GM18520 (cell line): Measurements from ENCODE around the gene PPIG.
"Not testable (repeated sequence)": the region's sequence is repeated elsewhere in the genome, so short reads cannot be mapped to it uniquely, and the experiment has no call there.

Source experiments
- ATAC-seq: cut with Tn5 transposase; IDR thresholded peaks from one replicate; pipeline ENCODE4 v1.9.1; 2021; ENCODE audit not compliant: unreplicated experiment

The PPIG gene

GRCh38 chr2:169590804-169591203 is 6.7 kb downstream of the PPIG start:
- ATAC-seq: no peak

GRCh38 chr2:169596546-169596945 is 12.4 kb downstream of the PPIG start:
- ATAC-seq: not testable (repeated sequence)

- ATAC-seq: no peak
Observed at GRCh38 chr2:169598982-169599381, 14.8 kb downstream of the PPIG start.

- ATAC-seq: no peak
Observed at GRCh38 chr2:169599568-169599967, 15.4 kb downstream of the PPIG start.

GRCh38 chr2:169609264-169609663 is 25.1 kb downstream of the PPIG start:
- no peak for ATAC-seq

GRCh38 chr2:169613876-169614275 is 29.7 kb downstream of the PPIG start:
- ATAC-seq: no peak

- not testable (repeated sequence) for ATAC-seq
Observed at GRCh38 chr2:169615982-169616381, 31.8 kb downstream of the PPIG start.

GRCh38 chr2:169619946-169620345 is 35.8 kb downstream of the PPIG start:
- no peak for ATAC-seq

- no peak for ATAC-seq
Observed at GRCh38 chr2:169620509-169620908, 36.4 kb downstream of the PPIG start.

GRCh38 chr2:169623235-169623634 is 39.1 kb downstream of the PPIG start:
- ATAC-seq: no peak

- no peak for ATAC-seq
Observed at GRCh38 chr2:169625781-169626180, 41.6 kb downstream of the PPIG start.

GRCh38 chr2:169636440-169637097 is 52.4 kb downstream of the PPIG start:
- ATAC-seq: no peak

- no peak for ATAC-seq
Observed at GRCh38 chr2:169637620-169638019, 53.5 kb downstream of the PPIG start.

- ATAC-seq: no peak
Observed at GRCh38 chr2:169640104-169640503, 56.0 kb downstream of the PPIG start.

GRCh38 chr2:169641464-169641863 is 57.3 kb downstream of the PPIG start:
- no peak for ATAC-seq

GRCh38 chr2:169644173-169644572 is 60.0 kb downstream of the PPIG start:
- no peak for ATAC-seq

- ATAC-seq: no peak
Observed at GRCh38 chr2:169647496-169647895, 63.3 kb downstream of the PPIG start.

GRCh38 chr2:169649278-169649677 is 65.1 kb downstream of the PPIG start:
- no peak for ATAC-seq

- no peak for ATAC-seq
Observed at GRCh38 chr2:169653636-169654035, 69.5 kb downstream of the PPIG start.

GRCh38 chr2:169656164-169656563 is 72.0 kb downstream of the PPIG start:
- ATAC-seq: no peak

GRCh38 chr2:169658877-169659276 is 74.7 kb downstream of the PPIG start:
- ATAC-seq: no peak

GRCh38 chr2:169659320-169659719 is 75.2 kb downstream of the PPIG start:
- no peak for ATAC-seq

GRCh38 chr2:169661265-169661664 is 77.1 kb downstream of the PPIG start:
- ATAC-seq: no peak
